Fibroblast of skin of right biceps (primary cell): Measurements from ENCODE around the gene MRPS2.
A peak's percentile ranks its signal among the peaks of the same experiment; 100 is the strongest.

Experiments
- DNase-seq: peaks from one replicate; pipeline ENCODE4 v3.0.0-alpha.2; 2013

Gene MRPS2

DNA sequence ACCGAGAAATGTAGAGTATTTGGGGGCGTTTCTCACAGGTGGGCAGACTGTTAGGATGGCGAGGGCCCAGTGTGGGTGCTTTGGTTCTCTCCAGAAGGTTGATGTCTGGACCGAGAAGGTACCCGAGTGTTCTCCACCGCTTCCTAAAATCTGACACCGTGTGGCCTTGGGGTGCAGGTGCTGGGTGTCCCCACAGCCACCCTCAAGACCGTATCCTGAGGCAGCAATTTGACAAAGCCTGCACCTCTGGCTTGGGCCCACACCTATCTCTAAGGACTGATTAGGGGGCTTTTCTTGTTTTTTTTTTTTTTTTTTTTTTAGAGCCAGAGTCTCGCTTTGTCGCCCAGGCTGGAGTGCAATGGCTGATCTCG is 19.6 kb upstream of the MRPS2 start:
- no peak for DNase-seq

DNA sequence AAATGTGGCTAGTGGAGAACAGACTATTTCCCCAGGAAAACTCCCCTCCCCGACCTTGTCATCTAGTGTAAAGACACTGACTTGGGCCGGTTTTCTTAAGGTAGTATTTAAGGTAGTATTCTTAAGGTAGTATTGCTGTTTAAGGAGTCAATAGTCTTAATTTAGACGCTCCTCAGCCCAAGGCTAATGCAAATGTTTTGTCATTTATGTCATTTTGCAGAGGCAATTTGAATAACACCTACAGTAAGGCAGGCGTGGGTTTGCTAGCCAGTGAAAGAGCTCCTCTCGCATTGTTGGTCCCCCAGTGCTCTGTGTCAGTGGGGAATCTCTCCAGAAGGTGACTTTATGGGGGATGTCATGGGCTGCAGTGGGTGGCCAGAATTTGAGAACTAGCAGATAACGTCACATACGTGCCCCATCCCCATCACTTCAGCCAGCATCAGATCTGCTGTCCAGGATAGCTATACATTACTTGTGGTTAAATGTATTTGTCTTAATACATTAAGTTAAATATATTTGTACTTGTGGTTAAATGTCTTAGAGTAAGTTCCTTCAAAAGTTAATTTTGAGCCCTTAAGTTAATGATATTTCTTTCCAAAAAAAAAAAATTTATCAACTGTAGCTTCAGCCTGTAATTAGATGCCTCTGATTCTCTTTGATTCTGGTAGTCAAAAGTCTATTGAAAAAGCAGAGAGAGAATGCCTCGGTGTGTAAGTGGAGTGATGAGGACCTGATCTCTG is 18.3 kb upstream of the MRPS2 start:
- no peak for DNase-seq

DNA sequence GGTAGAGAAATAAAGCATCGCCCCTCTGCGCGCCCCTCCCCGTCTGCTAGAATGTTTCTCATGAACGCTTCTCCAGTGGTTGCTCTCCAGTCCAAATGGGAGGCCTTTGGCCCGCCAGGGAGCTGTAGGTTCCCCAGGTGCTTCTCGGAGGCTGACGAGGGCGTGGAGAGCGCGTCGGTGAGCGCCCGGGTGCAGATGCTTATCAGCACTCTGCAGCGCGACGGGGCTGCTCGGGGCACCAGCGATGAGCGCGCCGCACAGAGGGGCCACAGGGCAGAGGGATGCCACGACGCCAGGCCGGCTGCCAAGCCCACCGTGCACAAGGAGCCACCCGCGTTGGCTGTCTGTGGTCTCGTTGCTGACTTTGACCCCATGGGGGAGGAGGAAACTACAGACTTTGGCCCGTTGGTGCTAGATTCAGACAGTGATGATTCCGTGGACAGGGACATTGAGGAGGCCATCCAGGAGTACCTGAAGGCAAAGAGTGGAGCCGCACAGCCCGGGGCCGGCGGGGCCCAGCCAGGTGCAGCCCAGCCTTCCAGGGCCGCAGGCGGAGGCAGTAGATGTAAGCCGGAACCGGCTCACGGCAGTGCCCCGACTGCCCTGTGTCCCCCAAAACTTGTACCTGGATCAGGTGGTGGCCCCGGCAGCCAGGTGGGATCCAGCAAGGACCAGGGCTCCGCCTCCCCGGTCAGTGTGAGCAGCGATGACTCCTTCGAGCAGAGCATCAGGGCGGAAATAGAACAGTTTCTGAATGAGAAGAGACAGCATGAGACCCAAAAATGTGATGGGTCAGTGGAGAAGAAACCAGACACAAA is 15.8 kb upstream of the MRPS2 start:
- DNase-seq, result no peak

DNA sequence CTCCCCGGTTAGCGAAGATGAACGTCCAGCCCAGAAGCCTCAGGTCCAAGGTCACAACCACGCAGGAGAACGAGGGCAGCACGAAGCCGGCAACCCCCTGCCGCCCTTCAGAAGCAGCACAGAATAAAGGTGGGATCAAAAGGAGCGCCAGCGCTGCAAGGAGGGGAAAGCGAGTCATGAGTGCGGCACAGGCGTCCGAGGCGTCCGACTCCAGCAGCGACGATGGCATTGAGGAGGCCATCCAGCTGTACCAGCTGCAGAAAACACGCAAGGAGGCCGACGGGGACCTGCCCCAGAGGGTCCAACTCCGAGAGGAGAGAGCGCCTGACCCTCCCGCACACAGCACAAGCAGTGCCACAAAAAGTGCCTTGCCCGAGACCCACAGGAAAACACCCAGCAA is 15.1 kb upstream of the MRPS2 start:
- DNase-seq, result no peak

DNA sequence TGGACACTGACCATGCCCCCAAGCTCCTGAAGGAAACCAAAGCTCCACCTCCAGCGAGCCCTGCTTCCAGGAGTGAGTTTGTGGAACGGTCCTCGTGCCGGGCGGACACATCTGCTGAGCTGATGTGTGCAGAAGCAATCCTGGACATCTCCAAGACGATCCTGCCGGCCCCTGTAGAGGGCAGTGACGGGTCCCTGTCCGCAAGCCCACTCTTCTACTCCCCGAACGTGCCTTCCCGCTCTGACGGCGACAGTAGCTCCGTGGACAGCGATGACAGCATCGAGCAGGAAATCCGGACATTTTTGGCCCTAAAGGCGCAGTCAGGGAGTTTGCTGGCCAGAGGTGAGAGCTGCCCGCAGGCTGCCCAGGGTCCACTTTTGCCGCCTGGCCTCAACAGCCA is 14.7 kb upstream of the MRPS2 start:
- DNase-seq, result no peak

DNA sequence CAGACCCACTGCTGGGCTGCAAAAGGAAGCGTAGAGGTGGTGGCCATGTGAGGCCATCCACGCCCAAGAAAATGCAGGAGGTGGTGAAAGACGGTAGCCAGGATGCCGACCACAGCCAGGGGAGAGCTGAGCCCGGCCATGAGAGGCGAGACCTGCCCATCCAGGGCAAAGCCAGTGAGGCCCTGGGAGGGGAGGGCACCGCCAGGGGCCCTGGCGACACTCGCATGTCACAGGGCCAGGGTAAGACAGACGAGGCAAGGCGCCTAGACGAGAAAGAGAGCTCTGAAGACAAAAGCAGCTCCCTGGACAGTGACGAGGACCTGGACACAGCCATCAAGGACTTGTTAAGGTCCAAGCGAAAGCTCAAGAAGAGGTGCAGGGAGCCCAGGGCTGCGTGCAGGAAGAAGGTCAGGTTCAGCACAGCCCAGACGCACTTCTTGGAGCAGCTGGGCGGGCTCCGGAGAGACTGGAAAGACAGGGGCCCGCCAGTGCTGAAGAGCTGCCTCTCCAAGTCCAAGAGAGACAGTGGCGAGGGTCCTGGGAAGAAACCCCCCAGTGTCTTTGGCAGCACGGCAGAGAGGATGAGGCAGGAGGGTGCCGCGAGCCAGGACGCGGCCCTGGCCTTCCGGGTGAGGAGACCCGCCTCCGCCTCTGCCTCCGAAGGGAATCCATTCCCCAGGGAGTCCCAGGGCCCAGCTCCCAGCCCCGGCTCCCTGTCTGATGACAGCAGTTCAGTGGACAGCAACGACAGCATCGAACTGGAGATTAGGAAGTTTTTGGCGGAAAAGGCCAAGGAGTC is 14.0 kb upstream of the MRPS2 start:
- no peak for DNase-seq

DNA sequence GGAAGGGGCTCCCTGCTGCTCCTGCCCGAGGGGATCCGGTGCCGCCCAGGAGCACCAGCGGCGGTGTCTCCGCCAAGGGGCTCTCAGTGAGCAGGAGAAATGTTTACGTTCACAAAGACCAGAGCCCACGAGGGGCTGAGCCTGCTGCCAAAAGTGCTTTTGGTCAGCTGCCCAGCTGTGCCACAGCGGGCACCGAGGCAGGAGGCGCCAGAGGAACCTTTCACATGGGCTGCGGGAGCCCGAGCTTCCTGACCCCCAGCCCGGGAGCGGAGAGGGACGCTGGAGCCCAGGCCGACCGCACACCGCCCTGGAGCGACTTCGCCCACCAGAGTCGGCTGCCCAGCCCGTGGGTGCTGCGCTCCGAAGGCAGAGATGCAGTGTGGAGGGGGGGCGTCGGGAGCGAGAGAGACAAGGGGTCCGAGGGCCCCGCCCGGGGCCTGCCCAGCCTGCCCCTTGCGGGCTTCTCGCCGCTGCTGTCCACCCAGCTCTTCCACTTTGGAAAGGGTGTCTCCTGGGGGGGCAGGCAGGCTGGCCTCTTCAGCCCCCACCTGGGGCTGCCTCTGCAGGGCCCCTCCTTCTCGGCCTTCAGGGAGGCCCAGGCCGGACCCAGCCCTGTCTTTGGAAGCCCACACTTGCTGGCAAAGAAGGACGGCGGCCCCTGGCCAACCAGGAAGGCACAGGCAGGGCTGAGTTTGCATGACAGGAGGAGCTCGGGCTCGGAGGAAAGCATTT is 13.0 kb upstream of the MRPS2 start:
- DNase-seq, result no peak

DNA sequence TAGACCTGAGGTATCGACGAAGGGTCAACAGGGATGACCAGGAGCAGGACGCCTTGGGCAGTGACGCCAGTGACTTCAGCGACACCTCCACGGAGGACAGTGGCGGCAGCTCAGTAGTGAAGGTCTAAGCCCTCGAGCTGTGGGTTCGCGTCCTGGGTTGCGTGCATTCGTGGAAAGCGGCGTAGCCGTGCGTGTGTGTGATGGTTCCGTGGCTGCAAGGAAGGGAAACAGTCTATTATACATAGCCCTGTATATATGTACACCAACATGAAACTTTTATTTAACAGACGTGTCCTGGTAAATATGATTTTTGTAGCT is 12.5 kb upstream of the MRPS2 start:
- no peak for DNase-seq

DNA sequence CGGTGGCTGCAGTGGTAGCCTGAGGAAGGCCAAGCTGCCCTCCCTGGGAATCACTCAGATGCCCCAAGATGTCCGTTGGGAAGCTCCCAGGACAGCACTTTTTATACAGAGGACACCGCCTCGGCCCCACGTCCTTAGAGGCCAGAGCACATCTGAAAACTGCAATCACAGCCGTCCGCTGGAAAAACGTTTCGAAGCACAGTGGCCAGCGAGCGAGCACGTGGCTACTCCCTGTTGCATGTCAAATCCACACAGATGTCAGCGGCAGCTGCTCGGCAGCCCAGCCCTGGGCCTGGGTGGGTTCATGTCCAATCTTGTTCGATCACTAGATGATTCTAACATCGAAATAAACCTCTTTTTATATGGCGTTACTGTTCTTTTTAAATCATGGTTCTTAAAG is 12.0 kb upstream of the MRPS2 start:
- DNase-seq, result no peak

DNA sequence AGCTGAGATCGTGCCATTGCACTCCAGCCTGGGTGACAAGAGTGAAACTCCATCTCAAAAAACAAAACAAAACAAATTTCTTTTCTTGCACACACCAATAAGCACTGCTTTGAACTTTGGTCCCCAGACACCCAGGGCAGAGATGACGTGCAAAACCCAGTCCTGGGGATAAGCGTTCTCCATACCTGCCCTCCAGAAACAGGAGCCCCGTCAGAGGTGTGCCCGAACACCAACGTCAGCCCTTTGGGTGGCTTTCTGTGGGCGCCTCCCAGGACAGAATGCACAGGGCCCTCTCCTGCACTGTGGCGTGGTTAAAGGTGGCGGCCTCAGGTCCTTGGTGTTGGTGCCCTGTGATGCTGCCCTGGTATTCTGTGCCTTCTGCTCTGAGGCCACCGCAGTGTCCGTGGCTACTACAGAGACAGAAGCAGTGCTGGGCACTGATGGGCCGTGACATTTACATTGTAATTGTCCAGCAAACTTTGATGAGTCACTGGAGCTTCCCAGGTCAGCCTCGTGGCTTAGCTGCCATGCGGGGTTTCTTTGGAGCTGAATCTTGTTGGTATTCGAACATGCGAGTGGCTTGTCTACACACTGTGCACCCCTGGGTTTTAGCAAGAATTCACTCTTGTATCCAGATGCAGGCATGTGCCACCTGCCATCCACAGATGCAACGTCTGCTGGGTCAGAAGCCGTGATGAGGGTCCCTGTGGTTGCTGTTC is 11.1 kb upstream of the MRPS2 start:
- no peak for DNase-seq

DNA sequence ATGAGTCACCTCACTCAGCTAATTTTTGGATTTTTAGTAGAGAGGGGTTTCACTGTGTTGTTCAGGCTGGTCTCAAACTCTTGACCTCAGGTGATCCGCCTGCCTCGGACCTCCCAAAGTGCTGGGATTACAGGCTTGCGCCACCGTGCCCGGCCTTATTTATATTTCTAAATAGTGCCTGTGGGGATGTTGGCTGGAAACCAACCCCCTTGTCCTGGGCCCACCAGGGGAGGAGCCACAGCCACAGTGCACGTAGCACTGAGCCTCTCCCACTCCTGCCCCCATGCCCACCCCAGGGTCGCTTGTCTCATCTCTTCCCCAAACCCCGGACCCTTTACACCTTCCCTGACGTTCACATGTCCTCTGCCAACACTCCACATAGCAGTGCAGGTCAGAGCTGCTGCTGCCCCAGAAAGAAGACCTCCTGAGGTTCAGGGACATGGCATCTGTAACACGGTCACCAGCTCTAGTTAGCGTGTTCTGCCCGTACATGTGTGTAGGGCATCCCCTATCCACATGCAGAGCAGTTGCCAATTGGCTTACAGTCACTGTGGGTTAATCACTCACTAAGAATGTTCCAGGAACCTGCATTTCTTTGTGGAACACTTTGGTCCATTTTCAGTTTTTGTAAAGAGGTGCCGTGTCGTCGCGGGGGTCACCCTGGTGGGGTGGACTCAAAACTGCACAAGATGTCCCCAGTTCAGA is 10.2 kb upstream of the MRPS2 start:
- DNase-seq, result no peak

DNA sequence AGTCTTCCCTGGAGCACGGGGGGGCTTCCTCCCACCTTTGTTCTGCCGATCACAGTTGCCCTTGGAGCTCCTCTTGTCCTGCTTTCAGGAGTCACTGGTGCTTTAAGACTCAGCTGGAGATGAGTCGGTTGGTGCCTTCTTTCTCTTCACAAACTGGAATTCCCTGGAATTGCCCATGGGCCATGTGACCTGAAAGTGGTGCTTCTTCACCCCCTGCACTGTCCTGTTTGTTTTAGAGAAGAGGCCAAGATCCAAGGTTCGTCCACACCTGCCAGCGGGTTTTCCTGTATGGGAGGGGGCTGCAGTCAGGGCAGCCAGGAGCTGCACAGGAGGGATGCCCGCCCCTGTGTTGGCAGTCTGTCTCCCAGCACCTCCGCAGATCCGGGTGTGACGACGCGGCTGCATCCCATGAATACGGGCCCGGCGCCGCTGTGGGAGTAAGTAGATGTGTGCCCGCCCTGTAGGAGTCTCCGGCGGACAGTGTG is 9.5 kb upstream of the MRPS2 start:
- no peak for DNase-seq

DNA sequence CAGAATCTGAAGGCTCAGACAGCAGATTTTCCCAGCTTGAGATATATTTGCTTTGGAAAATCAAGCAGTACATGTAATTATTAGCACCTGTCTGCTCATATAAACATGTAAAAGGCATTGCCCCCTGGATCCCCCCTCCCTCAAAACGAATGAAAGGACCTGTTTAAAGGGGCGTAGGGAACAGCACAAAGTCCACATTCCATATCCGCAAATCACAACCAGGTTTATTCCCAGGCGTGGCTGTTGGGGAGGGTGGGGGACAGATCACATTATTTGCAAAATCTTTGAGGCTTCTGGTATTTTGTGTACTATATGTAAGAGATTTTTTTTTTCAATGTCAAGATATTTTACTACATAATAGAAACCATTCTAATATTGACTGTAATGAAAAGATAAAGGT is 8.7 kb upstream of the MRPS2 start:
- no peak for DNase-seq

DNA sequence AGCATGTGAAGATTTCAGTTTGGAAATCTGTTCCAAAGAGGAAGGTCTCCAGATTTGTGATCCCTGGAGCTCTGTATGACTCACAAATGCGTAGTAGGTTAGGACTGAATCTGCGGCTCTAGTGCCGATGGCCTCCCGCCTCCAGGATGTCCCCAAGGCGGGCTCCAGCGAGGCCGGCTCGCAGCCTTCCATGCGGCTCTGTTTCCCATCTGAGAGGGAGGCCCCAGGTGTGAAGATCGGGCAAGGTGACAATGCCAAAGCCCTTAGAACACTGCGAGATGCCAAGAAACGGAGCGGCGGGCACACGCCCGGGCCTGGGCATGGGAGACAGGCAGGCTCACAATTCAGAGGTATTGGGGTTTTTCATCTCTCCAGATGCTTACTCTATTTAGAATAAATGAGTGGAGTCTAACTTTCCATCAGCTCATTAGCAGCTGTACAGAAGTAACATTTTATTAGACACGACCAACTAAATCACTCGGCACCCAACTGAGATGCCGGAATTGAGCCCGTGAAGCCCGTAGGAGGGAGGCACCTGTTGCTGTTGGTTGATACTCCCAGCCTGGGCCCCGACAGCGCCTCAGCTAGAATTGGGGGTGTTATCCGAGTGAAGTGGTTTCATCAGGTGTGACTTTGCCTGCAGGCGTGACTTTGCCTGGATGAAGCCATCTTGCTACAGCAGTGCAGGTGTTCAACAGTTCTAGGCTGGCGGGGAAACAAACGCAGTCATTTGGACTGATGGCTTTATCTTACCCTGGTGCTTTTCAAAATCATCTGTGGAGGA is 7.4 kb upstream of the MRPS2 start:
- no peak for DNase-seq

DNA sequence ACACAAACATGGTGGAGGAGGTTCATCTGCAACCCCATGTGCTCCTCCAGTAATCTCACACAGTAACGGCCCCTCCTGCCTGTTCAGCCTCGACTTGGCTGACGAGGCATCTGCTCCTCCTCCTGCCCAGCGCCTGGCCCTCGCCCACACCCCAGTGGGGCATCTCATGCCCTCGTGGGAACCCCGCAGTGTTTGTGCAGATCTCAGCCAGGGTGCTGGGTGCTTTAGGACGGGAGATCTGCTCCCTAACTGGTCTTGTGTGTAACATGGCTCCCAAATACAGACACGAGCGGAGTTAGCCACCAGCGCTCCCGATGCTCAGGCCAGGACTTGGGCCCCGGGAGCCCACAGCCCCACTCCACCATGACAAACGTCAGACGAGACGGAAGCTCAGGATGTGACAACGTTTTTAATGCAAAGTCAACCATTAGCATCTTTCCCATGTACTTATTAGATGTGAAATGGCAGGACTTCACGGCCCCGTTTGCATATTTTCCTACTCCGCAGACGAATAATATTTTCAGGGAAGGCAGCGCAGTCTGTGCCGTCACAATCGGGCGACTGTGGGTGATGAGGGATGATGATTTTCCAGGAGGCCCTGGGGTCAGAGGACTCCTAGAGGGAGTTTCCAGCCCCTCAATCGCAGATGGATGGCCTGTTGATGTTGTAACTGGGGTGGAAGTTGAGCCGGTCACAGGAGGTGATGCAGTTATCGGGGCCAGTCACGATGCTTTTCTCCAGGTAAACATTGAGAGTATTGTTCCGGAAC is 5.5 kb upstream of the MRPS2 start:
- no peak for DNase-seq

DNA sequence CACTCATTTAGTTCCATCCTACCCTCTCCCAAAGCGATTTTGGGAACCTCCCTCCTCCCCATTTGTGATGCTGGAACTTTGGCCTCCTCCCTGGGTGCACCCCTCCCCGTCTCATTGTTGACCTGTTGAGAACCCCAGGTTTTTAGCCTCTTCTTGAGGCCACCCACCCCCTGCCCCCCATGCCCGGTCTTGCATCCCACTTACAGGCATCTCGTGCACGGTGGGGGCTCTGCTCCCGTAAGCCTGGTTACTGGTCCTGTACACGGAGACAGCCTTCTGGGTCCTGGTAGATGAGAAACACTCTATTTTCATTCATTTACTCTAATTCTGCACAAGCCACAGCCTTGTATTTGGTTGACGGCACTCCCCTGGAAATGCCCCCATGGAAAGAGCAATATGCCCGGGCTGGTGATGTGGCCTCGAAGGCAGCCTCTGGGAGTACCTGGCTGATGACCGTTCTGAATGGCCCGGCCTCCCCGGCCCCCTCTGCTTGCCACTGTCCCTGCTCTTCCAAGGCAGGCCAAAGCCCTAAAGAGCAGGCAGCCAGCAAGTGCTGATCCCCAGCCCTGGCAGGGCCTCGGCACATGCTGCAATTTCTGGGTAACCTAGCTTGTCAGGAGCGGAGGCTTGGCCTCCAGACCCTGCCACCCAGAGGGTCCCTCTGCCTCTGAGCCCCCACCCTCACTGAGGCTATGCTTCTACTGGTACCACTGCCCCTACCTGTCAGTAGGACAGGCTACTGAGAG is 1.9 kb upstream of the MRPS2 start:
- no peak for DNase-seq

DNA sequence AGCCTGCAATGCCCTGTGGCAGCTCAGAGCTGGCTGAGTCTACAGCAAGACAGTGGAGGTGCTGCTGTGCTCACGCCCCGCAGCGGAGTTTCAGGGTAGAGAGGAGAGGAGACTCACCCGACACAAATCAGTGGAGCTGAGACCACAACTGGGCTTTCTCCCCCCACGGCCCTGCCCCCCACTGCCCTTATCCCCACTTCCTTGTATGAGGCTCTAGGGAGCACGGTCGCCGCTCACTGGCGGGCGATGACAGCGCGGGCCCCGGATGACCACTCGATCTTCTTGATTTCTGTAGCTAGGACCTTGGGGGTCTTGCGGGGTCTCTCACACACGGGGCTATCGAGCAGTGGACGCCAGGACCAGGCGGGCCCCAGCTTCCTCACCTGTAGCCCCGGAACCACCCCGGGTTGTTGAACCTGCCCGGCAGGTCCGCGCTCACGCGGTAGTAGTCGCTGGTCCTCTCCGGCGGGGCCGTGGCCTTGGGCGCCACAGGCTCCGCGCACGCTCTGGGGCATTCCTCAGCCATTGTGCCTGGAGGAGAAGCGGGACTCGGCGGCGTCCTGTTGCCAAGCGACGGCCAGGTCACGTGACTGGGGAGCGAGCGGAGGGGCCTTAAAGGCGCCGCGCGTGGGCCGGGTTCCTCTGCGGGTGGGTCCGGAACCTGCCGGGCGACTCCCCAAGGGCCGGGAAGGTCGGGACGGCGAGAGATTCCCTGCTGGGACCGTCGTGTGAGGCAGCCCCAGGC is 984 bp upstream of the MRPS2 start:
- peak; percentile 86 for DNase-seq

DNA sequence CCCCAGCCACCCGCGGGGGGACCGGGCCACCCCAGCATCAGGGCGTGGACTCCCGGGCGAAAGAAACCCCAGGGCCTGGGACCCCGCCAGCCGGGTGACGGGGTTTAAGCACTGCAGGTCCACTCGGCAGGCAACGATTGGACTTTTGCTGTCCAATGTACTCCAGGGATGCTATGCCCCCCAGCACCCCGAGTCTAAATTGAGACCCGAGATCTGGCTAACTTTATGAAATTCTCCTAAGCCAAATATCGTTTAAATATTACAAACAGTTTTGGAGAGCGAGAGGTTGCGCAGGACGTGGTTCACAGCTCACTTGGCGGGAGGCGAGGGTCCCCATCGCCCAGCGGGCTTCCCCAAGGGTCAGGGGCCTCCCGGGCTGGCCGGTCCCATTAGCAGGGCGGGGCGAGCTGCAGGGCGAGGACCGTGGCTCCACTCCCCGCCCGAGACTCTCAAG is 384 bp upstream of the MRPS2 start:
- DNase-seq, result no peak
